Neural progenitor cell (in vitro differentiated cells): ENCODE measurements around the gene EPHB2. TPM values are rescaled to one million over a fixed set of nuclear protein-coding genes. Genes with fewer than 3 reads are reported as not detected.

ENCODE experiments used
- DNase-seq: peaks from one replicate; pipeline ENCODE4 v3.0.0-alpha.2; 2016; ENCODE audit warnings: low spot score
- H2AFZ ChIP-seq: fragments of 200-600 bp; sonication (generic); replicated peaks from 2 replicates; pipeline ENCODE4 v1.6.1; 2016; ENCODE audit warnings: antibody characterized with exemption
- H3F3A ChIP-seq: fragments of 200-600 bp; sonication (generic); 2 replicates; pipeline ENCODE4 v1.6.1; 2016; ENCODE audit warnings: antibody characterized with exemption, low read depth
- H3K27ac ChIP-seq: fragments of 200-600 bp; sonication (generic); 2 replicates; pipeline ENCODE4 v1.5.1; 2016; ENCODE audit warnings: mild to moderate bottlenecking
- H3K27me3 ChIP-seq: fragments of 200-600 bp; sonication (generic); 2 replicates; pipeline ENCODE4 v1.6.1; 2016; ENCODE audit warnings: mild to moderate bottlenecking, moderate library complexity
- H3K36me3 ChIP-seq: fragments of 200-600 bp; sonication (generic); 2 replicates; pipeline ENCODE4 v1.5.1; 2016
- H3K4me1 ChIP-seq: fragments of 200-600 bp; sonication (generic); 2 replicates; pipeline ENCODE4 v1.6.1; 2016; ENCODE audit warnings: mixed run types
- H3K4me2 ChIP-seq: fragments of 200-600 bp; sonication (generic); 2 replicates; pipeline ENCODE4 v1.6.1; 2016
- H3K4me3 ChIP-seq: fragments of 200-600 bp; sonication (generic); 2 replicates; pipeline ENCODE4 v1.5.1; 2016
- H3K79me2 ChIP-seq: fragments of 200-600 bp; sonication (generic); 2 replicates; pipeline ENCODE4 v1.6.1; 2016; ENCODE audit warnings: low read depth
- H3K9ac ChIP-seq: fragments of 200-600 bp; sonication (generic); 2 replicates; pipeline ENCODE4 v1.6.1; 2016
- H3K9me3 ChIP-seq: fragments of 200-600 bp; sonication (generic); 2 replicates; pipeline ENCODE4 v1.5.1; 2016; ENCODE audit warnings: low read depth
- H4K20me1 ChIP-seq: fragments of 200-600 bp; sonication (generic); 2 replicates; pipeline ENCODE4 v1.6.1; 2016; ENCODE audit warnings: low read depth
- H3K27ac Mint-ChIP-seq: 3 replicates; pipeline ENCODE4 v1.8.0; 2021; ENCODE audit warnings: mixed read lengths
- H3K27me3 Mint-ChIP-seq: 2 replicates; pipeline ENCODE4 v1.8.0; 2022; ENCODE audit warnings: low read depth, mild to moderate bottlenecking, inconsistent platforms, moderate library complexity, mixed read lengths; ENCODE audit not compliant: insufficient read depth
- H3K36me3 Mint-ChIP-seq: 3 replicates; pipeline ENCODE4 v1.8.0; 2021; ENCODE audit warnings: mixed read lengths
- H3K4me1 Mint-ChIP-seq: 3 replicates; pipeline ENCODE4 v1.8.0; 2021; ENCODE audit warnings: mixed read lengths
- H3K4me3 Mint-ChIP-seq: 3 replicates; pipeline ENCODE4 v1.8.0; 2021; ENCODE audit warnings: mild to moderate bottlenecking, moderate library complexity, mixed read lengths
- H3K9me3 Mint-ChIP-seq: 3 replicates; pipeline ENCODE4 v1.8.0; 2020; ENCODE audit warnings: mixed read lengths
- CTCF ChIP-seq: fragments of 200-600 bp; sonication (generic); IDR thresholded peaks from 2 replicates; pipeline ENCODE4 v1.5.1; 2017; ENCODE audit warnings: antibody characterized with exemption, mild to moderate bottlenecking
- EZH2 ChIP-seq: fragments of 200-600 bp; sonication (generic); IDR thresholded peaks from 2 replicates; pipeline ENCODE4 v1.6.1; 2017; ENCODE audit warnings: antibody characterized with exemption, mild to moderate bottlenecking, moderate library complexity
- EZH2phosphoT487 ChIP-seq: fragments of 200-600 bp; sonication (generic); IDR thresholded peaks from 2 replicates; pipeline ENCODE4 v1.6.1; 2017; ENCODE audit warnings: antibody characterized with exemption
- total RNA-seq: library from RNA; depleted of rRNA; stranded (reverse); fragments of >200 nt; gene quantifications from 2 replicates; pipeline ENCODE4 v1.2.3, GENCODE V29; 2015; ENCODE audit warnings: low replicate concordance

The EPHB2 gene
- total RNA-seq, 1 donor from 2014 or later: 38.3 TPM

- Mint-ChIP-seq H3K27ac (peak overlapping the region; percentile 81), H3K4me1 (peaks cover 82% of the 10 kb centered on the region), H3K9me3 (no peaks in the 10 kb centered on the region), H3K36me3 (no peaks in the 10 kb centered on the region), H3K27me3 (peaks cover 5% of the 10 kb centered on the region), H3K4me3 (no peak overlapping the region)
- Histone ChIP-seq H4K20me1 (no peaks in the 10 kb centered on the region), H3K4me3 (no peak overlapping the region), H3K9ac (no peak overlapping the region), H3F3A (peaks cover 56% of the 10 kb centered on the region), H3K4me2 (peak overlapping the region; percentile 65), H3K36me3 (no peaks in the 10 kb centered on the region), H2AFZ (no peak overlapping the region), H3K27ac (no peak overlapping the region), H3K27me3 (no peaks in the 10 kb centered on the region), H3K4me1 (peaks cover 88% of the 10 kb centered on the region), H3K79me2 (no peaks in the 10 kb centered on the region), H3K9me3 (no peaks in the 10 kb centered on the region)
- TF ChIP-seq CTCF (no peak), EZH2 (no peak), EZH2phosphoT487 (no peak)
- DNase-seq: no peak
These were observed 93.8 kb downstream of the EPHB2 start for GRCh38 chr1:22804406-22804805.

GRCh38 chr1:22804969-22805671 is 94.5 kb downstream of the EPHB2 start:
- no peaks in the 10 kb centered on the region for H3K9me3 ChIP-seq
- peak overlapping the region; percentile 65 for H3K4me2 ChIP-seq
- DNase-seq: no peak
- Mint-ChIP-seq H3K36me3 (no peaks in the 10 kb centered on the region), H3K4me1 (peaks cover 81% of the 10 kb centered on the region), H3K27ac (peak overlapping the region; percentile 85), H3K4me3 (no peak overlapping the region), H3K9me3 (no peaks in the 10 kb centered on the region), H3K27me3 (peaks cover 9% of the 10 kb centered on the region)
- peak overlapping the region; percentile 96 for H3K27ac ChIP-seq
- no peak overlapping the region for H3K4me3 ChIP-seq
- H3K36me3 ChIP-seq: no peaks in the 10 kb centered on the region
- H3K4me1 ChIP-seq: peaks cover 81% of the 10 kb centered on the region
- H3F3A ChIP-seq: peaks cover 56% of the 10 kb centered on the region
- H3K9ac ChIP-seq: no peak overlapping the region
- no peaks in the 10 kb centered on the region for H3K79me2 ChIP-seq
- H3K27me3 ChIP-seq: no peaks in the 10 kb centered on the region
- H2AFZ ChIP-seq: no peak overlapping the region
- TF ChIP-seq EZH2 (no peak), EZH2phosphoT487 (no peak), CTCF (no peak)
- H4K20me1 ChIP-seq: no peaks in the 10 kb centered on the region

- H3K27me3 Mint-ChIP-seq: peaks cover 8% of the 10 kb centered on the region
- peaks cover 76% of the 10 kb centered on the region for H3K4me1 ChIP-seq
- H3K36me3 ChIP-seq: no peaks in the 10 kb centered on the region
- DNase-seq: peak; percentile 73
- no peaks in the 10 kb centered on the region for H4K20me1 ChIP-seq
- peak overlapping the region; percentile 96 for H3K27ac ChIP-seq
- TF ChIP-seq EZH2: no peak
- TF ChIP-seq CTCF: peak; percentile 14
- no peak for TF ChIP-seq EZH2phosphoT487
- H3K36me3 Mint-ChIP-seq: no peaks in the 10 kb centered on the region
- peaks cover 52% of the 10 kb centered on the region for H3F3A ChIP-seq
- H3K4me2 ChIP-seq: peak overlapping the region; percentile 65
- H3K9ac ChIP-seq: no peak overlapping the region
- peak overlapping the region; percentile 85 for H3K27ac Mint-ChIP-seq
- H3K9me3 Mint-ChIP-seq: no peaks in the 10 kb centered on the region
- H3K9me3 ChIP-seq: no peaks in the 10 kb centered on the region
- H3K4me1 Mint-ChIP-seq: peaks cover 75% of the 10 kb centered on the region
- no peak overlapping the region for H2AFZ ChIP-seq
- no peaks in the 10 kb centered on the region for H3K79me2 ChIP-seq
- H3K27me3 ChIP-seq: no peaks in the 10 kb centered on the region
- no peak overlapping the region for H3K4me3 Mint-ChIP-seq
- no peak overlapping the region for H3K4me3 ChIP-seq
These were observed 95.0 kb downstream of the EPHB2 start for GRCh38 chr1:22805672-22806038.
